HG03039 (cell line): ENCODE measurements around the gene NGFR.

Experiments used
- ATAC-seq: cut with Tn5 transposase; IDR thresholded peaks from one replicate; pipeline ENCODE4 v1.9.1; 2021; ENCODE audit warnings: mild to moderate bottlenecking, moderate library complexity; ENCODE audit not compliant: unreplicated experiment

Gene NGFR

DNA sequence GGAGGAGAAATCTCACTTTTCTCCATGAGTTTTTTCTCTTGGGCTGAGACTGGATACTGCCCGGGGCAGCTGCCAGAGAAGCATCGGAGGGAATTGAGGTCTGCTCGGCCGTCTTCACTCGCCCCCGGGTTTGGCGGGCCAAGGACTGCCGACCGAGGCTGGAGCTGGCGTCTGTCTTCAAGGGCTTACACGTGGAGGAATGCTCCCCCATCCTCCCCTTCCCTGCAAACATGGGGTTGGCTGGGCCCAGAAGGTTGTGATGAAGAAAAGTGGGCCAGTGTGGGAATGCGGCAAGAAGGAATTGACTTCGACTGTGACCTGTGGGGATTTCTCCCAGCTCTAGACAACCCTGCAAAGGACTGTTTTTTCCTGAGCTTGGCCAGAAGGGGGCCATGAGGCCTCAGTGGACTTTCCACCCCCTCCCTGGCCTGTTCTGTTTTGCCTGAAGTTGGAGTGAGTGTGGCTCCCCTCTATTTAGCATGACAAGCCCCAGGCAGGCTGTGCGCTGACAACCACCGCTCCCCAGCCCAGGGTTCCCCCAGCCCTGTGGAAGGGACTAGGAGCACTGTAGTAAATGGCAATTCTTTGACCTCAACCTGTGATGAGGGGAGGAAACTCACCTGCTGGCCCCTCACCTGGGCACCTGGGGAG is 19.1 kb downstream of the NGFR start:
- ATAC-seq, result no peak

DNA sequence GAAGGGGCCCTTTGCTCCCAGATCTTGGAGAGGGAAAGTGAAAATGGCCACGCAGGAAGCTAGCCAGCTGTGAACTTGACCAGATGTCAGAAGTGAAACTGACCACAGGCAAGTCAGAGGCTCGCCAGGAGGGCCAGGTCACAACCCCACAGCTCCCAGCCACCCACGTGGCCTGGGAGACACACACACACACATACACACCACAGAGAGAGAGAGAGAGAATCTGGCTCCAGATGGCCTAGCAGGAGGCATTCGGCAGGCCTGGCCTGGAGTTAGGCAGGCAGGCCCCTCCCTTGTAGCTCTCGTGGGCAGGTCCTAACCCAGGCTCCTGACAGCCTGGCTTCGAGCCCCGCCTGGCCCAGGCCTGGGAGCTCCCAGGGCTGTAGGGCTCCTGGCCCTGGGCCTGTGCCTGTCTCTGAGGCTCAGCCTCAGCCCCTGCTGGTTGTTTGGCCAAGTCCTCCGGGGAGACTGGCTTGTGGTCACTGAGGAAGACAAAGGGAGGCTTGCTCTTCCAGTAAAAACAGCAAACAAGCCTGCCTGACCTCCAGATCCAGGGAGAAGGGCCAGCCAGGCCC is 20.2 kb downstream of the NGFR start:
- peak; percentile 48 for ATAC-seq

DNA sequence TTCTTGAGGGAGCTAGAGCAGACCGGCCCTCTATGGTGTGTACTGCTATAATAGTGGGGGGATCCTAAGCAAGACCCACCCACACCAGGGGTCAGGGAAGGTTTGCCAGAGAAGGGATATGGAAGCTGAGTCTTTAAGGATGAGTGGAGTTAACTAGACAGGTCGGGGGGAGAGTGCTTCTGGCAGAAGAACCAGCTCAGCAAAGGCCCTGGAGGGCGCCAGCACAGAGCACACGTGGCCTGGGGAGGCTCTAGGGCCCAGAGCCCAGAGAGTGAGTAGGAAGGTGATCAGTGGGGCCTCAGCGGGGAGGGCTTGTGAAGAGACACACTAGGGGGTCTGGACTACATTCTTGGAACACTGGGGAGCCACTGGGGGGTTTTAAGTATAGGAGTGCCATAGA is 21.1 kb downstream of the NGFR start:
- no peak for ATAC-seq

- no peak for ATAC-seq
These were observed 23.4 kb downstream of the NGFR start for GRCh38 chr17:49518346-49519078.

DNA sequence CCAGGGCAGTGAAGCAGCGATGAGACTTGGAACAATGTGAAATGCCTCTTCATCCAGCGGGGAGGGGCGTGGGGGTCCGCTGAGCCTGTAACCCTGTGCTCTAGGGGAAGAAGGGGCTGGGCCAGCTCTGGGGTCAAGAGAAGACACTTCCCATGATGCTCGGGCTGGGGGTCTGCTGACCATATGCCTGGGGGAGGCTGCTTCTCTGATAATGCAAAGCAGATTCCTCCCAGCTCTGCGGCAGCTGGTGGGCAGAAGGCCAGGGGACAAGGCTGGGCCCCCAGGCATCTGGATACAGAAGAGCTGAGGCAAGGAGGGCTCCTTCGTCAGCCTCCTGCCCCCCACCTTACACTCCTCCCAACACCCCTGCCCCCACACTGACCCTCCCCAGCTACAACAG is 24.7 kb downstream of the NGFR start:
- no peak for ATAC-seq

DNA sequence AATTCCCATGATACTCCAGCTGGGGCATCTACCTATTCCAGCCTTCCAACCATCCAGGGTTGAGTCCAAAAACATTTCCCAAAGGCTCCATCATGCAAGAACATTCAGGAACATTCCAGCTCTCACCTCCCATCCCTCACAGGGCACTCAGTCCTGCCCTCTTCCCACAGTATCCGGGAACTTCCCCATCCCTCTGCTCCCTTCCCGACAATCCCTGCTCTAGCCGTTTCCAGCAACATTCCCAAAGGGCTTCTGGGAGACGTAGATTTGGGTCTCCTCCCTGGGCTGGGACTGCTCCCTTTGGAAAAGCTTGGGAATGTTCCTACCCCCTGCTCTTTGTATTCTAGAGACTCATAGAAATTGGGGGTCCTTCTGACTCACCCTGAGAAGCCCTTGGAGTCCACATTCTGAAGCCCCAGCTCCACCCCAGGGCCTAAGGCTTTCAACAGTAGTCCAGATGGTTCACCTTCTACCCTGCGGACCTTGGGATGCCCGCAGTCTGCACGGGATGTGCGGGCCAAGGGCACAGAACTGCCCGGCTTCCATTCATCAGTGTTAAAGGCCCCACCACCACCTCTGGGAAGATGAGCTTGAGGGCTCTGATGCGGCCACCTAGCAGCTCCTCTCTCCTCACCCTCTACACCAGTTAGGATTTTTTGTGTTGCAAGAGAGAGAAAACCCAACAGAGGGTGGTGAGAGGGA is 25.4 kb downstream of the NGFR start:
- ATAC-seq, result no peak

- no peak for ATAC-seq
These were observed 26.0 kb downstream of the NGFR start for GRCh38 chr17:49521088-49521450.

DNA sequence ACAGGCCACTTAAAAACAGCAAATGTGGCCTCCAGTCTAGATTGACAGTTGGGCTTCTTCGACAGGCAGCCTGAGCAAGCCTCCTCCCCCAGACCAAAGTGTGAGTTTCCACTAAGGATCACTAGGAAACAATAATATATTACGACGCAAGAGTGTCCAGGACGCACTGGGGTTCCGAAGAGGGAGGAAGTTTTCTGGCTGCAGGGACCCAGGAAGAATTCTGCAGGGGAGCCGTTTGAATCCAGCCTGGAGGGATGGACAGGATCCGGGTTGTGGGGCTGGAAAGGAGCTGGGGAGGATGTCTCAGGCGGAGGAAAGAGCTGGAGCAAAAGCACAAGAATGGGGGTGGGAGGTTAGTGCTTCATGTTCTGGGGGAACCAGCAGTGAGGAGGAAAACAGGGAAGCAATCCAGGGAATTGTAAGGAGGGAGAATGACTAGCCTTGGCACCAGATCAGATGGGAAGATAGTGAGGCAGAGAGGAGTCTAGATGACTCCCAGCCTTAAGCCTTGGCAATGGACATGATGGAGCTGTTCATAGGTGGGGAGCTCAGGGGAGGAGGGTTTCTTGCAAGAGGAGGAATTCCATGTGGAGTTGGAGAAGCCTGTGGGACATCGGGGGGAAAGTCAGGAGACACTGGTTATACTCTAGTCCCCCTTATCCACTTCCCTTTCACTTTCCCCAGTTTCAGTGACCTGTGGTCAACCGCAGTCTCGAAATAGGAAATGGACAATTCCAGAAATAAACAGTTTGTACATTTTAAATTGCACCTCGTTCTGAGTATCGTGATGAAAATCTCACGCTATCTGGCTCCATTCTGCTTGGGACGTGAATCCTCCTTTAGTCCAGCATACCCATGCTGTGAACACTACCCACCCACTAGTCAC is 26.6 kb downstream of the NGFR start:
- ATAC-seq, result no peak

DNA sequence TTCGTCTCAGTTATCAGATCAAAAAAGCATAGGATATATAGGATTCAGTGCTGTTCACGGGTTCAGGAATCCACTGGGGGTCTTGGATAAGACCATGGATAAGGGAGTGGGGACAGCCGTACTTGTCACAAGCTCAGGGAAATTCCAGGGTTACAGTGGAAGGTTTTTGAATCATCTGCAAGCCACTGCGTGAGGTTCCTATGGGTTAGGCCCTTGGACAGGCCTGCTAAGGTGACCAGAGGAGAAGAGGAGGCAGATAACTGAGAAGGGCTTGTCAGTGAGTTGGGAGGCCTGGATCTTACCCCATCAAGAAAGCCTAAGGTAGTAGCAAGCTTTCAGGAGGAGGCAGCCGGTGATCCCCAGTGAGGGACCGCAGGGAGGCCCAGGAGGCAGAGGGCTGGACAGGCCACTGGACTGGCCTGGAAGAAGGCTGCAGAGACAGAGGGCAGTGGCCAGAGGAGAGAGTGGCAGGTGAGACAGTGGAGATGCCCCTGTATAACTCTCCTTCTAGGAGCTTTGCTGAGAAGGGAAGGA is 27.3 kb downstream of the NGFR start:
- no peak for ATAC-seq

- no peak for ATAC-seq
These were observed 28.1 kb downstream of the NGFR start for GRCh38 chr17:49523196-49523595.

GRCh38 chr17:49523706-49524472 is 28.8 kb downstream of the NGFR start:
- no peak for ATAC-seq

DNA sequence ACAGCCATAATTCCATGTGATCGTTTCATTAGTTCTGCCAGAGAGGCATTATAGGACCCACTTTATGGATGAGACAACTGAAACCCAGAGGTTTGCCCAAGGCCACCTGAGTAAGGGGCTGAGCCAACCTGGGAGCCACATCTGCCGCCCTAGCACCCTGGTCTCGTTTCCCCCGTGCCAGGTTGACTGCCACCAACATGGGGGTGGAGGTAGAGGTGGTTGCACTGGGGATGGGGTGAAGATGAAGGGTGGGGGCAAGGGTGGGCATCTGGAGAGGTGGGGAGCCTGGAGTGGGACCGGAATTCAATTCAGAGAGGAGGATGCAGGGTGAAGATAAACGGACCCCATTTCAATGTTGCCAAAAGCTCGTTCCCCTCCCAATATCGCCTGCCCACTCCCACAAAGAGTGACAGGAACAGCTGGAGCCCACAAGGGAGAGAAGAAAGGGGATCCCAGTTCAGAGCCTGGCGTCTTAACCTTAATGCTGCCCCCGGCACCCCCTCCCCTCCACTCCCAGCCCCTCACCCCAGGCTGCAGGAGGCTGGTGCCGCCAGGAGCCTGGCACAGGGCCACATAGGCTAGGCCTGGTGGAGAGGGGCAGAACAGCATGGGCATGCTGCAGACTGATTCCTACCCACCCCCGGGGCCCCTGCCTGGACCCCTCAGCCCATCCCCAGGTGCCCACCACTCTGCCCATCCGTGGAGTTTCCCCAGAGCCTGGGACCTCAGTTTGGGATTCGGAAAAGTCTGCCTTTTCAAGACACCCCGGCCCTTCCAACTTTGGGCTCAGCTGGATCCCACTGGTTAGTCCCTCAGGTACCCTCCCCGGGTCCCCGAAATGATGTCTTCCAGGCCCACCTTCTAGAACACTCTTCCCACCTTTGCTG is 29.6 kb downstream of the NGFR start:
- ATAC-seq, result no peak

DNA sequence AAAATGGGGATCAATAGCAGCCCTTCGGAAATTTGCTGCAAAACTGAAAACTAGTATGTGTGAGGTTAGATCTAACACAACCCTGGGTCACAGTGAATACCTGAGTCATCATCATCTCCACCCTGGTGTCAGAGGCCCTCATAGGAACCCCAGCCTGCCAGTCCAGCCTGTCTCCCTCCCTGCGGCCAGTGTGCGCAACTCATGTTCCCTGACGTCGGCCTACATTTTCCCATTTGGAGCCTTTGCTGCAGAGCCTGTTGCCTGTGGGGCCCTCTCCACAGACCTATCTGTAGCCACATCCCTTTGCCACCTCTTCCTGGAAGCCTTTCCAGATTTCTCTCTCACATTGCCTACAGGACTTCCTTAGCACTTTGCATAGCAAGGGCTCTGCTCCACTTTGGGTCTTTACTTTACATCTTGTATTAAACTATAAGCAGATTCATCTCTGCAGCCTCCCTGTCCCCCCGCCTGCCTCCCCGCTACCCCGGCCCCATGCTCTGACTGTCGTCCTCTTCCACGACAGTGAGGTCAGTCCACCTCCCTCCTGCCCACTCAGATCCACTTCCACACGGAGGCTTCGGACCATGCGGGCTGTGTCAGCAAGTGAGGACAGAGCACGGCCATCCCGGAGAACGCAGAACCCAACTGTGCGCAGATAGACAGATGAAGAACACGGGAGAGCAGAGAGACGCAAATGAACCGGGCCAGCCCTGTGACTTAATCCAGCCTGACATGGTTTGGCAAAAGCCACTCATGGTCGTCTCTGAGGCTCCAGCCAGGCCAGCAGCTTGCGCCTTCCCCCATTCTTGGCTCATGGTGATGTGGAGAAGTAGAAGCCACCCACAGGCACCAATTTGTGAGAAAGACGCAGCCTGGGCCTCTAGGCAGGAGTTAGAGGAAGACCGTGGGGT is 31.0 kb downstream of the NGFR start:
- no peak for ATAC-seq

GRCh38 chr17:49527927-49528651 is 33.0 kb downstream of the NGFR start:
- ATAC-seq, result no peak

- no peak for ATAC-seq
These were observed 33.9 kb downstream of the NGFR start for GRCh38 chr17:49528966-49529365.

GRCh38 chr17:49530118-49530517 is 35.0 kb downstream of the NGFR start:
- no peak for ATAC-seq

GRCh38 chr17:49543860-49544259 is 48.8 kb downstream of the NGFR start:
- ATAC-seq, result no peak
